Fibroblast of lung (primary cell): Measurements from ENCODE around the gene DNM3. TPM values are rescaled to one million over a fixed set of nuclear protein-coding genes. Genes with fewer than 3 reads are reported as not detected.

Experiments
- DNase-seq, 2 donors: peaks; one replicate each; pipeline versions ENCODE4 v3.0.0 to v3.0.0-alpha.2; 2010; ENCODE audit warnings: low read depth in 2 of 2
- H2AFZ ChIP-seq: 2 replicates; pipeline ENCODE4 v1.5.1; 2012; ENCODE audit warnings: low read length, control low read depth, inconsistent platforms
- H3K27ac ChIP-seq: 2 replicates; pipeline ENCODE4 v1.5.1; 2011; ENCODE audit warnings: low read length, control low read depth; ENCODE audit not compliant: insufficient read depth
- H3K27me3 ChIP-seq: 2 replicates; pipeline ENCODE4 v1.5.1; 2011; ENCODE audit warnings: mild to moderate bottlenecking, low read length; ENCODE audit not compliant: control insufficient read depth, insufficient read depth
- H3K36me3 ChIP-seq: 2 replicates; pipeline ENCODE4 v1.5.1; 2011; ENCODE audit warnings: low read length; ENCODE audit not compliant: control insufficient read depth, insufficient read depth
- H3K4me1 ChIP-seq: 2 replicates; pipeline ENCODE4 v1.5.1; 2011; ENCODE audit warnings: low read length; ENCODE audit not compliant: control insufficient read depth, insufficient read depth; ENCODE audit errors: extremely low read depth
- H3K4me2 ChIP-seq: 2 replicates; pipeline ENCODE4 v1.5.1; 2011; ENCODE audit warnings: low read length, control low read depth; ENCODE audit not compliant: insufficient read depth; ENCODE audit errors: extremely low read depth
- H3K4me3 ChIP-seq, 4 experiments: fragments of 200-600 bp in 1 of 4; sonication (generic) in 1 of 4; replicated peaks in 1 of 4; 2 replicates each; pipeline ENCODE4 v1.5.1; 2011 to 2016; ENCODE audit warnings: low read length in 4 of 4, low read depth in 3 of 4, mild to moderate bottlenecking in 3 of 4, control low read depth in 2 of 4, inconsistent platforms in 1 of 4, mixed read lengths in 1 of 4; ENCODE audit not compliant: insufficient read depth in 1 of 4; ENCODE audit errors: control extremely low read depth in 1 of 4
- H3K79me2 ChIP-seq: 2 replicates; pipeline ENCODE4 v1.5.1; 2012; ENCODE audit warnings: mild to moderate bottlenecking, low read length, inconsistent platforms; ENCODE audit not compliant: control insufficient read depth, insufficient read depth
- H3K9ac ChIP-seq: 2 replicates; pipeline ENCODE4 v1.5.1; 2011; ENCODE audit warnings: mild to moderate bottlenecking, low read length, control low read depth; ENCODE audit not compliant: insufficient read depth
- H3K9me3 ChIP-seq: 2 replicates; pipeline ENCODE4 v1.5.1; 2012; ENCODE audit warnings: low read depth, low read length; ENCODE audit not compliant: control insufficient read depth, insufficient read depth
- H4K20me1 ChIP-seq: 2 replicates; pipeline ENCODE4 v1.5.1; 2011; ENCODE audit warnings: low read length; ENCODE audit not compliant: control insufficient read depth, insufficient read depth; ENCODE audit errors: extremely low read depth
- CTCF ChIP-seq, 2 donors: IDR thresholded peaks in 1 of 2; conservative IDR thresholded peaks in 1 of 2; 1 replicate in 1 of 2; 2 replicates in 1 of 2; pipeline ENCODE4 v1.5.1; 2011 to 2012; ENCODE audit warnings: low read length in 2 of 2, control low read depth in 1 of 2, inconsistent platforms in 1 of 2, low read depth in 1 of 2, mild to moderate bottlenecking in 1 of 2
- EZH2 ChIP-seq: IDR thresholded peaks from 2 replicates; pipeline ENCODE4 v1.5.1; 2012; ENCODE audit warnings: low read length, control low read depth, mild to moderate bottlenecking; ENCODE audit errors: missing control alignments
- polyA plus RNA-seq, 2 donors: library from polyadenylated mRNA; depleted of rRNA in 1 of 2; stranded (reverse) in 1 of 2; unstranded in 1 of 2; fragments of >200 nt; gene quantifications; 2 replicates each; pipeline ENCODE4 v1.2.1, GENCODE V29; 2011 to 2012; ENCODE audit warnings: missing spikeins in 1 of 2
- total RNA-seq: library from RNA; depleted of rRNA; stranded (reverse); fragments of >200 nt; gene quantifications from 2 replicates; pipeline ENCODE4 v1.2.1, GENCODE V29; 2014

Gene DNM3
- total and polyA plus RNA-seq, 2 donors (not counting 1 experiment from before 2014, with no cell fraction given): 1.6 to 3.6 TPM

GRCh38 chr1:171961861-171962260, 120.6 kb downstream of the DNM3 start:
- TF ChIP-seq CTCF (conservative IDR thresholded peaks at IDR 0.05 in 1 of 2, IDR thresholded peaks at IDR 0.05 in 1 of 2; ENCODE audit: low read depth in 1 of 2, low read length in 2 of 2): no peak
- no peak for TF ChIP-seq EZH2
- no peak overlapping the region for H3K4me2 ChIP-seq
- H3K36me3 ChIP-seq: no peaks in the 10 kb centered on the region
- H3K9me3 ChIP-seq: no peaks in the 10 kb centered on the region
- no peak for DNase-seq
- no peaks in the 10 kb centered on the region for H3K79me2 ChIP-seq
- no peak overlapping the region for H3K9ac ChIP-seq
- no peaks in the 10 kb centered on the region for H3K27me3 ChIP-seq
- no peak overlapping the region for H3K4me3 ChIP-seq
- no peaks in the 10 kb centered on the region for H3K4me1 ChIP-seq
- no peak overlapping the region for H3K27ac ChIP-seq
- H4K20me1 ChIP-seq: no peaks in the 10 kb centered on the region
- no peak overlapping the region for H2AFZ ChIP-seq

- Histone ChIP-seq H3K9ac (no peak overlapping the region), H3K9me3 (no peaks in the 10 kb centered on the region), H4K20me1 (no peaks in the 10 kb centered on the region), H3K4me1 (no peaks in the 10 kb centered on the region), H3K36me3 (no peaks in the 10 kb centered on the region), H3K4me2 (no peak overlapping the region), H3K79me2 (no peaks in the 10 kb centered on the region), H3K4me3 (no peak overlapping the region), H3K27me3 (no peaks in the 10 kb centered on the region), H3K27ac (no peak overlapping the region), H2AFZ (no peak overlapping the region)
- no peak for DNase-seq
- TF ChIP-seq EZH2 (no peak), CTCF (conservative IDR thresholded peaks at IDR 0.05 in 1 of 2, IDR thresholded peaks at IDR 0.05 in 1 of 2; ENCODE audit: low read depth in 1 of 2, low read length in 2 of 2) (no peak)
Measured at GRCh38 chr1:171963762-171964161, 122.5 kb downstream of the DNM3 start.

- H3K4me1 ChIP-seq: no peaks in the 10 kb centered on the region
- no peaks in the 10 kb centered on the region for H3K9me3 ChIP-seq
- no peak overlapping the region for H3K27ac ChIP-seq
- no peaks in the 10 kb centered on the region for H3K79me2 ChIP-seq
- no peak overlapping the region for H3K4me2 ChIP-seq
- no peaks in the 10 kb centered on the region for H3K36me3 ChIP-seq
- H3K27me3 ChIP-seq: no peaks in the 10 kb centered on the region
- no peak overlapping the region for H3K9ac ChIP-seq
- H4K20me1 ChIP-seq: no peaks in the 10 kb centered on the region
- no peak for TF ChIP-seq EZH2
- no peak for TF ChIP-seq CTCF (conservative IDR thresholded peaks at IDR 0.05 in 1 of 2, IDR thresholded peaks at IDR 0.05 in 1 of 2; ENCODE audit: low read depth in 1 of 2, low read length in 2 of 2)
- H3K4me3 ChIP-seq: no peak overlapping the region
- DNase-seq: peak in 1 of 2 donors; percentile 33
- no peak overlapping the region for H2AFZ ChIP-seq
Measured at GRCh38 chr1:171965777-171966176, 124.5 kb downstream of the DNM3 start.
